Fibroblast of skin of scalp (primary cell): ENCODE data around the gene SBK2.
A peak's percentile ranks its signal among the peaks of the same experiment; 100 is the strongest.

ENCODE experiments used
- DNase-seq: peaks from one replicate; pipeline ENCODE4 v3.0.0-alpha.2; 2013

Gene SBK2

GRCh38 chr19:55485439-55486011, 51.4 kb downstream of the SBK2 start:
- no peak for DNase-seq

DNA sequence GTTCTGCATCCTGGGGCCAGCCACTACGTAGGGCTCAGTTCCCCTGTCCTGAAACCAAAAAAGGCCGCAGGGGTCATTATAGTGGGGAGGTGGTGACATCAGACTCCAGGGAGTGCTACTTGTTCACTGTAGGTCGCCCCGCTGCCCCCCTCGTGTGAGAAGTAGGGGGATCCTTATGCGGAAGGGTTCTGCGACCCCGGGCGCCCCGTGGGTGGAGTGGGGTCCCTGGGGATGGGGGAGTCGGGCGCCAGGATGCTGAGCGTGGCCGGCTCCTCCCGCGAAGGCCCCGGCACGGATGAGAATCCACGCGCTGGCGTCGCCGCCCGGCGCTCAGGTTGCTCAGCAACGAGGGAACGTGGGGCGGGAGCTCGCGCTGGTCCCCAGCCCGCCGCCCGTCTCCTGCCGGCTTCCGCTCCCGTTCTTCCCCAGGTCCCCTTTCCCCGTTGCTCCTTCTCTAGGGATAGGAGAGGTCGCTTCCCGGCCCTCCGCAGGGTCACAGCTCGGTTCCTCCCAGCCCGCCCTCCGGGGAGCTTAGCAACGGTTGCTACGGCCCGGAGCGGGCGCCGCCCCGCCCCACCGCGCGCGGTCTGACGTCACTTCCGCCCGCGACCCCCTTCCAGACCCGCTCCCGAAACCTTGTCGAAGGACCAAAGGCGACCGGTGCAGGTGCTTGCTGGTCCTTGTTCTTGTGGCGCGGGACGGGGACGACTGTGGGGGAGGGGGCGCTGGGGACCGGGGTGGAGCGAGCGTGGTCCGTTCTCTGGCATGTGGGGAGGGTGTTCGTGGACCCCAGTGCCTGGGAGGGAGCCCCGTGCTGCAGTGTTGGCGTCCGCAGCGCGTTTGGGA, 52.1 kb downstream of the SBK2 start, which contains the start of gene NAT14:
TSS of gene NAT14 (plus strand) at position 596 of the 846 bp plus-strand sequence. CDS start 521 bp downstream, outside the sequence.
- peak; percentile 62 for DNase-seq

DNA sequence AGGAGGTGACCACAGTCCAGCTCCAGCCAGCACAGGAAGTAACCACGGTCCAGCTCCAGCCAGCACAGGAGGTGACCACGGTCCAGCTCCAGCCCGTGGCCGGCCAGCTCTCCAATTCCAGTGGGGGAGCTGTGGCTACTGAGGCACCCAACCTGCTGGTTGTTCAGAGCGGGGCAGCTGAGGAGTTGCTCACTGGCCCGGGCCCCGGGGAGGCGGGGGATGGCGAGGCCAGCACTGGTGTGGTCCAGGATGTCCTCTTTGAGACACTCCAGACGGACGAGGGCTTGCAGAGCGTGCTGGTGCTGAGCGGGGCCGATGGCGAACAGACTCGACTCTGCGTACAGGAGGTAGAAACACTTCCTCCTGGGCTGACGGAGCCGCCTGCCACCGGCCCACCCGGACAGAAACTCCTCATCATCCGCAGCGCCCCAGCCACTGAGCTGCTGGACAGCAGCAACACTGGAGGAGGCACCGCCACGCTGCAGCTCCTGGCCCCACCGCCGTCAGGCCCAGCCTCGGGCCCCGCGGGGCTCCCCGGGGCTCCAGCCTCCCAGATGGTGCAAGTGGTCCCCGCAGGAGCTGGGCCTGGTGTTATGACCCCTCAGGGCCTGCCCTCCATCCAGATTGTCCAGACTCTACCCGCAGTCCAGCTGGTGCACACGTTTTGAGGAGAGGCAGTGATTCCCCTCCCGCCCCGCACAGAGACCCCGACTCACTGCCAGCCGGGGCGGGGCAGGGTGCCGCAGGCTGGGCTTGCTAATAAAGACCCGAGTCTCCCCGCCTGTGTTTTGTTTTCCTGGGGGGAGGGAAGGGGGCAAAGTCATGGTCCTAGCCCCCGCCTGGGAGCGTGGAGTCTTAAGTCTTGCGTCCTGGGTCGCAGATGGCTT, 53.0 kb downstream of the SBK2 start:
- no peak for DNase-seq

GRCh38 chr19:55482967-55483705, 53.8 kb downstream of the SBK2 start:
- no peak for DNase-seq

DNA sequence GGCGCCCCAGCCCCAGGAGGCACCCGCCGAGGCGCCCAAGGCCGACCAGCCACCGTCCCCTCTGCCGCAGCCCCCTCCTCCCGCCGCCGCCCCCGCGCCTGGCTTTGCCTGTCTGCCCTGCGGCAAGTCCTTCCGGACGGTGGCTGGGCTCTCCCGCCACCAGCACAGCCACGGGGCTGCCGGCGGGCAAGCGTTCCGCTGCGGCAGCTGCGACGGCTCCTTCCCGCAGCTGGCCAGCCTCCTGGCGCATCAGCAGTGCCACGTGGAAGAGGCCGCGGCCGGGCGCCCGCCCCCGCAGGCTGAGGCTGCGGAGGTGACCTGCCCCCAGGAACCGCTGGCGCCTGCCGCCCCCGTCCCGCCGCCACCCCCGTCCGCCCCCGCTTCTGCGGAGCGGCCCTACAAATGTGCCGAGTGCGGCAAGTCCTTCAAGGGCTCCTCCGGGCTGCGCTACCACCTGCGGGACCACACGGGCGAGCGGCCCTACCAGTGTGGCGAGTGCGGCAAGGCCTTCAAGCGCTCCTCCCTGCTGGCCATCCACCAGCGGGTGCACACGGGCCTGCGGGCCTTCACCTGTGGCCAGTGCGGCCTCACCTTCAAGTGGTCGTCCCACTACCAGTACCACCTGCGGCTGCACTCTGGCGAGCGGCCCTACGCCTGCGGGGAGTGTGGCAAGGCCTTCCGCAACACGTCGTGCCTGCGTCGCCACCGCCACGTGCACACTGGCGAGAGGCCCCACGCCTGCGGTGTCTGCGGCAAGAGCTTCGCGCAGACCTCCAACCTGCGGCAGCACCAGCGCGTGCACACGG, 54.6 kb downstream of the SBK2 start:
- DNase-seq = no peak

- no peak for DNase-seq
Measured at GRCh38 chr19:55481794-55482155, 55.2 kb downstream of the SBK2 start.

DNA sequence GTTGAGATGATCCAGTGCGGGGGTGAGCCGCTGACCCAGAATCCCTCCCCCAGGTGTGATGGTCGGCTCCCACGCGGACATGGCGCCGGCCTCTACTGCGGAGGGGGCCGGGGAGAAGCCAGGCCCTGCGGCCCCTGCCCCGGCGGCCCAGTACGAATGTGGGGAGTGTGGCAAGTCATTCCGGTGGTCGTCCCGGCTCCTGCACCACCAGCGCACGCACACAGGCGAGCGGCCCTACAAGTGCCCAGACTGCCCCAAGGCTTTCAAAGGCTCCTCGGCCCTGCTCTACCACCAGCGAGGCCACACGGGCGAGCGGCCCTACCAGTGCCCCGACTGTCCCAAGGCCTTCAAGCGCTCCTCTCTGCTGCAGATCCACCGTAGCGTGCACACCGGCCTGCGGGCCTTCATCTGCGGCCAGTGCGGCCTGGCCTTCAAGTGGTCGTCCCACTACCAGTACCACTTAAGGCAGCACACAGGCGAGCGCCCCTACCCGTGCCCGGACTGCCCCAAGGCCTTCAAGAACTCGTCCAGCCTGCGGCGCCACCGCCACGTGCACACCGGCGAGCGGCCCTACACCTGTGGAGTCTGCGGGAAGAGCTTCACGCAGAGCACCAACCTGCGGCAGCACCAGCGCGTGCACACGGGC, 55.7 kb downstream of the SBK2 start:
- DNase-seq = no peak

- DNase-seq = no peak
Measured at GRCh38 chr19:55479451-55480230, 57.3 kb downstream of the SBK2 start.

GRCh38 chr19:55479045-55479444, 57.9 kb downstream of the SBK2 start:
- no peak for DNase-seq
